GM23338 (cell line): ENCODE measurements around the gene SLC39A11. TPM values are rescaled to one million over a fixed set of nuclear protein-coding genes. Genes with fewer than 3 reads are reported as not detected.

Experiments
- ATAC-seq: fragments of 200-7000 bp; cut with Tn5 transposase; 3 replicates; pipeline ENCODE4 v1.9.1; 2020
- DNase-seq: peaks from one replicate; pipeline ENCODE4 v3.0.0-alpha.2; 2015; ENCODE audit warnings: low spot score
- H2AFZ ChIP-seq: fragments of 200-600 bp; sonication (generic); 2 replicates; pipeline ENCODE4 v1.8.0; 2016; ENCODE audit warnings: antibody characterized with exemption, mild to moderate bottlenecking, moderate library complexity
- H3F3A ChIP-seq: fragments of 200-600 bp; sonication (generic); replicated peaks from 2 replicates; pipeline ENCODE4 v1.8.0; 2017; ENCODE audit warnings: antibody characterized with exemption, mixed run types, low read depth
- H3K27ac ChIP-seq: fragments of 200-600 bp; sonication (generic); 2 replicates; pipeline ENCODE4 v1.6.1; 2016; ENCODE audit warnings: low read depth
- H3K27me3 ChIP-seq: fragments of 200-600 bp; sonication (generic); 2 replicates; pipeline ENCODE4 v1.8.0; 2016; ENCODE audit warnings: mild to moderate bottlenecking, mixed run types, moderate library complexity; ENCODE audit not compliant: insufficient read depth
- H3K36me3 ChIP-seq: fragments of 200-600 bp; sonication (generic); 2 replicates; pipeline ENCODE4 v1.8.0; 2016; ENCODE audit warnings: mild to moderate bottlenecking; ENCODE audit not compliant: insufficient read depth
- H3K4me1 ChIP-seq: fragments of 200-600 bp; sonication (generic); 2 replicates; pipeline ENCODE4 v1.8.0; 2016; ENCODE audit warnings: mild to moderate bottlenecking, moderate library complexity; ENCODE audit not compliant: insufficient read depth
- H3K4me2 ChIP-seq: fragments of 200-600 bp; sonication (generic); 2 replicates; pipeline ENCODE4 v1.7.1; 2017; ENCODE audit warnings: mixed run types
- H3K4me3 ChIP-seq: fragments of 200-600 bp; sonication (generic); 2 replicates; pipeline ENCODE4 v1.6.1; 2016; ENCODE audit warnings: mixed run types
- H3K79me2 ChIP-seq: fragments of 200-600 bp; sonication (generic); replicated peaks from 2 replicates; pipeline ENCODE4 v1.8.0; 2017; ENCODE audit warnings: mild to moderate bottlenecking; ENCODE audit not compliant: insufficient read depth
- H3K9me2 ChIP-seq: fragments of 200-600 bp; sonication (generic); 2 replicates; pipeline ENCODE4 v1.8.0; 2017; ENCODE audit not compliant: insufficient read depth
- H4K20me1 ChIP-seq: fragments of 200-600 bp; sonication (generic); replicated peaks from 2 replicates; pipeline ENCODE4 v1.8.0; 2017; ENCODE audit warnings: mild to moderate bottlenecking; ENCODE audit not compliant: insufficient read depth
- H3K27ac Mint-ChIP-seq: 2 replicates; pipeline ENCODE4 v1.8.0; 2020; ENCODE audit warnings: inconsistent platforms, mild to moderate bottlenecking, moderate library complexity, mixed read lengths
- H3K27me3 Mint-ChIP-seq: 3 replicates; pipeline ENCODE4 v1.8.0; 2022; ENCODE audit warnings: low read depth, mild to moderate bottlenecking, moderate library complexity, mixed read lengths, inconsistent platforms; ENCODE audit not compliant: insufficient read depth, poor library complexity
- H3K36me3 Mint-ChIP-seq: 3 replicates; pipeline ENCODE4 v1.8.0; 2021; ENCODE audit warnings: low read depth, mild to moderate bottlenecking, inconsistent platforms, moderate library complexity, mixed read lengths
- H3K4me1 Mint-ChIP-seq: 3 replicates; pipeline ENCODE4 v1.8.0; 2020; ENCODE audit warnings: mild to moderate bottlenecking, inconsistent platforms, mixed read lengths
- H3K4me3 Mint-ChIP-seq: 3 replicates; pipeline ENCODE4 v1.8.0; 2021; ENCODE audit warnings: moderate library complexity, mild to moderate bottlenecking, inconsistent platforms, mixed read lengths
- H3K9me3 Mint-ChIP-seq: 3 replicates; pipeline ENCODE4 v1.8.0; 2020; ENCODE audit warnings: moderate library complexity, mild to moderate bottlenecking, inconsistent platforms, mixed read lengths
- CTCF ChIP-seq, 2 experiments: fragments of 200-600 bp in 1 of 2; sonication (generic) in 1 of 2; conservative IDR thresholded peaks; 2 replicates each; pipeline versions ENCODE4 v1.5.1 to v1.6.1; 2016 to 2017; ENCODE audit warnings: antibody characterized with exemption in 2 of 2, low read depth in 2 of 2, mild to moderate bottlenecking in 2 of 2, moderate library complexity in 1 of 2
- ETS1 ChIP-seq: IDR thresholded peaks from 2 replicates; pipeline ENCODE4 v1.6.1; 2016; ENCODE audit warnings: antibody characterized with exemption
- EZH2 ChIP-seq: fragments of 200-600 bp; sonication (generic); IDR thresholded peaks from one replicate; pipeline ENCODE4 v1.8.0; 2017; ENCODE audit warnings: antibody characterized with exemption, mild to moderate bottlenecking, low read depth; ENCODE audit not compliant: unreplicated experiment
- EZH2phosphoT487 ChIP-seq: fragments of 200-600 bp; sonication (generic); IDR thresholded peaks from one replicate; pipeline ENCODE4 v1.8.1; 2018; ENCODE audit warnings: antibody characterized with exemption; ENCODE audit not compliant: unreplicated experiment
- JUNB ChIP-seq: IDR thresholded peaks from one replicate; pipeline ENCODE4 v1.6.1; 2016; ENCODE audit warnings: antibody characterized with exemption; ENCODE audit not compliant: unreplicated experiment
- NANOG ChIP-seq: IDR thresholded peaks from 2 replicates; pipeline ENCODE4 v1.6.1; 2016; ENCODE audit warnings: antibody characterized with exemption, borderline replicate concordance
- REST ChIP-seq: IDR thresholded peaks from one replicate; pipeline ENCODE4 v1.6.1; 2018; ENCODE audit warnings: antibody characterized with exemption; ENCODE audit not compliant: unreplicated experiment
- STAT1 ChIP-seq: IDR thresholded peaks from one replicate; pipeline ENCODE4 v1.6.1; 2016; ENCODE audit warnings: antibody characterized with exemption; ENCODE audit not compliant: unreplicated experiment
- ZNF462 ChIP-seq: fragments of 250-450 bp; sonication (Bioruptor Pico); IDR thresholded peaks from 2 replicates; pipeline ENCODE4 v1.5.0; 2020; ENCODE audit warnings: mild to moderate bottlenecking, moderate library complexity
- polyA plus RNA-seq: library from polyadenylated mRNA; unstranded; fragments of >200 nt; fragmentation: Nextera tagmentation; extraction: Ambion mirVana; gene quantifications from 2 replicates; pipeline ENCODE4 v1.2.1, GENCODE V29; 2016
- total RNA-seq: library from RNA; depleted of rRNA; stranded (reverse); fragments of >200 nt; shearing (Covaris generic); gene quantifications from 2 replicates; pipeline ENCODE4 v1.2.3, GENCODE V29; 2014

SLC39A11 gene
- total and polyA plus RNA-seq, 2 experiments from 2014 or later: 10.8 to 18.1 TPM

GRCh38 chr17:72877348-72877747, 215.1 kb downstream of the SLC39A11 start:
- H3K27ac ChIP-seq: no peak overlapping the region
- ATAC-seq (no peak), DNase-seq (no peak)
- no peak overlapping the region for H3K27ac Mint-ChIP-seq
- no peaks in the 10 kb centered on the region for H3K27me3 ChIP-seq
- H3K9me2 ChIP-seq: peaks cover 3% of the 10 kb centered on the region; the same call in 1 of the 2 replicates
- TF ChIP-seq EZH2 (no peak), REST (no peak), NANOG (no peak), ZNF462 (no peak), STAT1 (no peak), ETS1 (no peak), CTCF (conservative IDR thresholded peaks at IDR 0.05; ENCODE audit: low read depth in 2 of 2) (no peak), JUNB (no peak), EZH2phosphoT487 (no peak)
- H3K79me2 ChIP-seq: no peaks in the 10 kb centered on the region
- peaks cover 26% of the 10 kb centered on the region; the same call in 2 of the 3 replicates for H3K36me3 Mint-ChIP-seq
- no peaks in the 10 kb centered on the region for H3F3A ChIP-seq
- peaks cover 44% of the 10 kb centered on the region for H3K9me3 Mint-ChIP-seq
- H3K36me3 ChIP-seq: 0 out of 2 replicates have a peak, but pooled peaks cover 4% of the 10 kb centered on the region
- H3K27me3 Mint-ChIP-seq: no peaks in the 10 kb centered on the region
- H4K20me1 ChIP-seq: no peaks in the 10 kb centered on the region
- H3K4me1 Mint-ChIP-seq: no peaks in the 10 kb centered on the region
- no peaks in the 10 kb centered on the region for H3K4me1 ChIP-seq
- no peak overlapping the region for H2AFZ ChIP-seq
- H3K4me3 ChIP-seq: no peak overlapping the region
- H3K4me3 Mint-ChIP-seq: no peak overlapping the region
- no peak overlapping the region for H3K4me2 ChIP-seq
